Hepatocyte (in vitro differentiated cells): ENCODE results near the gene SENP7. TPM values are rescaled to one million over a fixed set of nuclear protein-coding genes. Genes with fewer than 3 reads are reported as not detected.
"Not testable (repeated sequence)": the region's sequence is repeated elsewhere in the genome, so short reads cannot be mapped to it uniquely, and the experiment has no call there.

Experiments used
- DNase-seq: peaks from one replicate; pipeline ENCODE4 v3.0.0-alpha.2; 2016; ENCODE audit warnings: low spot score
- H2AFZ ChIP-seq: fragments of 200-600 bp; sonication (generic); 2 replicates; pipeline ENCODE4 v1.6.0; 2016; ENCODE audit warnings: antibody characterized with exemption, mild to moderate bottlenecking
- H3K27ac ChIP-seq: fragments of 200-600 bp; sonication (generic); 2 replicates; pipeline ENCODE4 v1.5.1; 2016; ENCODE audit warnings: mild to moderate bottlenecking
- H3K27me3 ChIP-seq: fragments of 200-600 bp; sonication (generic); 2 replicates; pipeline ENCODE4 v1.6.1; 2016
- H3K36me3 ChIP-seq: fragments of 200-600 bp; sonication (generic); replicated peaks from 2 replicates; pipeline ENCODE4 v1.5.1; 2016; ENCODE audit warnings: low read depth; ENCODE audit not compliant: insufficient read depth
- H3K4me1 ChIP-seq: fragments of 200-600 bp; sonication (generic); 2 replicates; pipeline ENCODE4 v1.5.1; 2016; ENCODE audit warnings: mild to moderate bottlenecking, moderate library complexity; ENCODE audit not compliant: insufficient read depth
- H3K4me2 ChIP-seq: fragments of 200-600 bp; sonication (generic); 2 replicates; pipeline ENCODE4 v1.6.0; 2016
- H3K4me3 ChIP-seq: fragments of 200-600 bp; sonication (generic); 2 replicates; pipeline ENCODE4 v1.5.1; 2016; ENCODE audit warnings: mild to moderate bottlenecking
- H3K79me2 ChIP-seq: fragments of 200-600 bp; sonication (generic); 2 replicates; pipeline ENCODE4 v1.6.0; 2017; ENCODE audit warnings: mild to moderate bottlenecking
- H3K9me2 ChIP-seq: fragments of 200-600 bp; sonication (generic); replicated peaks from 2 replicates; pipeline ENCODE4 v1.6.0; 2017; ENCODE audit warnings: mild to moderate bottlenecking; ENCODE audit not compliant: insufficient read depth
- H3K9me3 ChIP-seq: fragments of 200-600 bp; sonication (generic); 2 replicates; pipeline ENCODE4 v1.5.1; 2016; ENCODE audit warnings: low read depth, mild to moderate bottlenecking
- H4K20me1 ChIP-seq: fragments of 200-600 bp; sonication (generic); 2 replicates; pipeline ENCODE4 v1.6.0; 2016; ENCODE audit warnings: mild to moderate bottlenecking; ENCODE audit not compliant: insufficient read depth, poor library complexity, severe bottlenecking
- CTCF ChIP-seq: fragments of 200-600 bp; sonication (generic); IDR thresholded peaks from 2 replicates; pipeline ENCODE4 v1.5.1; 2016; ENCODE audit warnings: antibody characterized with exemption, mild to moderate bottlenecking; ENCODE audit not compliant: poor library complexity
- EZH2 ChIP-seq: fragments of 200-600 bp; sonication (generic); IDR thresholded peaks from 2 replicates; pipeline ENCODE4 v1.6.1; 2016; ENCODE audit warnings: antibody characterized with exemption, mild to moderate bottlenecking, borderline replicate concordance
- EZH2phosphoT487 ChIP-seq: fragments of 200-600 bp; sonication (generic); IDR thresholded peaks from one replicate; pipeline ENCODE4 v1.6.1; 2018; ENCODE audit warnings: antibody characterized with exemption, mild to moderate bottlenecking, low read depth, moderate library complexity; ENCODE audit not compliant: unreplicated experiment, severe bottlenecking
- WGBS: methylation state at CpG from one replicate; pipeline ENCODE4 v1.1.6; 2016; ENCODE audit warnings: low lambda C conversion rate; ENCODE audit errors: missing lambda C conversion rate; 5-methylcytosine and 5-hydroxymethylcytosine counted together
- polyA plus RNA-seq: library from polyadenylated mRNA; unstranded; fragments of >200 nt; fragmentation: Nextera tagmentation; extraction: Ambion mirVana; gene quantifications from 2 replicates; pipeline ENCODE4 v1.2.1, GENCODE V29; 2016
- total RNA-seq: library from RNA; depleted of rRNA; stranded (reverse); fragments of >200 nt; gene quantifications from 2 replicates; pipeline ENCODE4 v1.2.3, GENCODE V29; 2014

Gene SENP7
- total and polyA plus RNA-seq, 2 experiments from 2014 or later = 7.7 to 40.9 TPM

- DNase-seq = peak; percentile 8
- H3K4me1 ChIP-seq = no peaks in the 10 kb centered on the region
- no peaks in the 10 kb centered on the region for H3K9me3 ChIP-seq
- TF ChIP-seq EZH2 = no peak
- no peaks in the 10 kb centered on the region for H4K20me1 ChIP-seq
- no peak overlapping the region for H2AFZ ChIP-seq
- H3K4me2 ChIP-seq = no peak overlapping the region
- H3K79me2 ChIP-seq = peaks cover 62% of the 10 kb centered on the region
- no peaks in the 10 kb centered on the region for H3K36me3 ChIP-seq
- WGBS = 89% methylated on average over 8 of the region's 8 CpGs
- H3K27ac ChIP-seq = no peak overlapping the region
- H3K27me3 ChIP-seq = no peaks in the 10 kb centered on the region
- H3K4me3 ChIP-seq = no peak overlapping the region
- no peaks in the 10 kb centered on the region for H3K9me2 ChIP-seq
These were observed 28.0 kb downstream of the SENP7 start for GRCh38 chr3:101484805-101485620.

GRCh38 chr3:101478980-101479379 lies 34.0 kb downstream of the SENP7 start:
- H3K4me1 ChIP-seq = no peaks in the 10 kb centered on the region
- no peaks in the 10 kb centered on the region for H4K20me1 ChIP-seq
- H2AFZ ChIP-seq = no peak overlapping the region
- no peak overlapping the region for H3K4me3 ChIP-seq
- H3K27ac ChIP-seq = no peak overlapping the region
- DNase-seq = no peak
- peaks cover 62% of the 10 kb centered on the region for H3K79me2 ChIP-seq
- no peaks in the 10 kb centered on the region for H3K36me3 ChIP-seq
- no peaks in the 10 kb centered on the region for H3K27me3 ChIP-seq
- TF ChIP-seq EZH2phosphoT487 (no peak), CTCF (no peak), EZH2 (no peak)
- no peaks in the 10 kb centered on the region for H3K9me2 ChIP-seq
- no peak overlapping the region for H3K4me2 ChIP-seq
- 97% methylated on average over 3 of the region's 3 CpGs for WGBS
- H3K9me3 ChIP-seq = no peaks in the 10 kb centered on the region

DNA sequence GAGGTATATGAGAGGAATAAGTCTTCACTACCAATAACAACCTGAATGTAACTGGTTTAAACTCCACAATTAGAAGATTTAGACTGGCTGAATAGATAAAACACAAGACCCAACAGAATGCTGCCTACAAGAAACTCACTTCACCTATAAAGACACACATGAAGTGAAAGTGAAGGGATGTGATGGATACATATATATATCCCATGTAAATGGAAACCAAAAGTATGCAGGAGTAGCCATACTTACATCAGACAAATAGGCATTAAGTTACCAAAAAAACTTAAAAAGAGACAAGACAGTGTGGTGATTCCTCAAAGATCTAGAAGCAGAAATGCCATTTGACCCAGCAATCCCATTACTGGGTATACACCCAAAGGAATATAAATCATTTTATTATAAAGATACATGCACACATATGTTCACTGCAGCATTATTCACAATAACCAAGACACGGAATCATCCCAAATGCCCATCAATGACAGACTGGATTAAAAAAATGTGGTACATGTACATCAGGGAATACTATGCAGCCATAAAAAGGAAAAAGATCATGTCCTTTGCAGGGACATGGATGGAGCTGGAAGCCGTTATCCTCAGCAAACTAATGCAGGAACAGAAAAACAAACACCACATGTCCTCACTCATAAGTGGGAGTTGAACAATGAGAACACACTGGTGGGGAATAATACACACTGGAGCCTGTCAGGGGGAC lies 38.0 kb downstream of the SENP7 start:
- not testable (repeated sequence) for H3K36me3 ChIP-seq, H3K9me2 ChIP-seq, H3K9me3 ChIP-seq, H4K20me1 ChIP-seq, H3K27ac ChIP-seq, H3K4me1 ChIP-seq, H3K4me2 ChIP-seq, H3K4me3 ChIP-seq, H2AFZ ChIP-seq, H3K27me3 ChIP-seq, DNase-seq
- 92% methylated on average over 2 of the region's 2 CpGs for WGBS
- H3K79me2 ChIP-seq = peaks cover 39% of the 10 kb centered on the region

GRCh38 chr3:101468676-101469075 lies 44.3 kb downstream of the SENP7 start:
- H3K36me3 ChIP-seq, H2AFZ ChIP-seq, H3K27me3 ChIP-seq, H3K9me3 ChIP-seq, H4K20me1 ChIP-seq, H3K9me2 ChIP-seq, H3K4me2 ChIP-seq, H3K27ac ChIP-seq, DNase-seq, H3K4me3 ChIP-seq: not testable (repeated sequence)
- peaks cover 11% of the 10 kb centered on the region for H3K4me1 ChIP-seq
- H3K79me2 ChIP-seq = peaks cover 34% of the 10 kb centered on the region
- over 99% methylated on average over 4 of the region's 4 CpGs for WGBS

GRCh38 chr3:101467310-101467663 lies 45.7 kb downstream of the SENP7 start:
- not testable (repeated sequence) for H3K4me3 ChIP-seq, H3K9me2 ChIP-seq, H3K36me3 ChIP-seq, DNase-seq, H3K27me3 ChIP-seq, H3K9me3 ChIP-seq, H4K20me1 ChIP-seq
- Histone ChIP-seq H3K4me1 (peaks cover 11% of the 10 kb centered on the region), H3K79me2 (peaks cover 45% of the 10 kb centered on the region), H3K4me2 (peak overlapping the region; percentile 67), H3K27ac (peak overlapping the region; percentile 92), H2AFZ (peak overlapping the region; percentile 19)
- 23% methylated on average over 3 of the region's 3 CpGs for WGBS
